ENCODE results near the gene MFRP. TPM values are rescaled to one million over a fixed set of nuclear protein-coding genes. Genes with fewer than 3 reads are reported as not detected.

MFRP gene
- total RNA-seq, 1 donor from 2014 or later, result not detected

- Mint-ChIP-seq H3K27me3 (ENCODE audit: unreplicated experiment) (peaks cover 37% of the 10 kb centered on the region), H3K9me3 (ENCODE audit: unreplicated experiment) (no peaks in the 10 kb centered on the region), H3K4me3 (ENCODE audit: unreplicated experiment) (no peak overlapping the region), H3K36me3 (ENCODE audit: unreplicated experiment) (no peaks in the 10 kb centered on the region), H3K27ac (ENCODE audit: unreplicated experiment) (no peak overlapping the region), H3K4me1 (ENCODE audit: unreplicated experiment) (no peaks in the 10 kb centered on the region)
- TF ChIP-seq CTCF (IDR thresholded peaks at IDR 0.05), result no peak
- no peak for DNase-seq (ENCODE audit: extremely low spot score, unreplicated experiment)
These were observed 737 bp upstream of the MFRP start for GRCh38 chr11:119347242-119347641.

- H3K9me3 Mint-ChIP-seq (ENCODE audit: unreplicated experiment), result no peaks in the 10 kb centered on the region
- peaks cover 28% of the 10 kb centered on the region for H3K27me3 Mint-ChIP-seq (ENCODE audit: unreplicated experiment)
- TF ChIP-seq CTCF (IDR thresholded peaks at IDR 0.05), result no peak
- no peak overlapping the region for H3K4me3 Mint-ChIP-seq (ENCODE audit: unreplicated experiment)
- H3K36me3 Mint-ChIP-seq (ENCODE audit: unreplicated experiment), result no peaks in the 10 kb centered on the region
- H3K4me1 Mint-ChIP-seq (ENCODE audit: unreplicated experiment), result peaks cover 4% of the 10 kb centered on the region
- no peak overlapping the region for H3K27ac Mint-ChIP-seq (ENCODE audit: unreplicated experiment)
- no peak for DNase-seq (ENCODE audit: extremely low spot score, unreplicated experiment)
These were observed 820 bp downstream of the MFRP start for GRCh38 chr11:119345685-119346084.

- Mint-ChIP-seq H3K27me3 (ENCODE audit: unreplicated experiment) (peaks cover 21% of the 10 kb centered on the region), H3K4me1 (ENCODE audit: unreplicated experiment) (peaks cover 5% of the 10 kb centered on the region), H3K4me3 (ENCODE audit: unreplicated experiment) (no peak overlapping the region), H3K9me3 (ENCODE audit: unreplicated experiment) (no peaks in the 10 kb centered on the region), H3K27ac (ENCODE audit: unreplicated experiment) (no peak overlapping the region), H3K36me3 (ENCODE audit: unreplicated experiment) (no peaks in the 10 kb centered on the region)
- no peak for DNase-seq (ENCODE audit: extremely low spot score, unreplicated experiment)
- TF ChIP-seq CTCF (IDR thresholded peaks at IDR 0.05), result no peak
These were observed 2.1 kb downstream of the MFRP start for GRCh38 chr11:119344291-119345010.

GRCh38 chr11:119343726-119344125 lies 2.8 kb downstream of the MFRP start:
- Mint-ChIP-seq H3K4me3 (ENCODE audit: unreplicated experiment) (no peak overlapping the region), H3K4me1 (ENCODE audit: unreplicated experiment) (peaks cover 12% of the 10 kb centered on the region), H3K36me3 (ENCODE audit: unreplicated experiment) (no peaks in the 10 kb centered on the region), H3K9me3 (ENCODE audit: unreplicated experiment) (no peaks in the 10 kb centered on the region), H3K27ac (ENCODE audit: unreplicated experiment) (no peak overlapping the region), H3K27me3 (ENCODE audit: unreplicated experiment) (peaks cover 21% of the 10 kb centered on the region)
- DNase-seq (ENCODE audit: extremely low spot score, unreplicated experiment), result no peak
- no peak for TF ChIP-seq CTCF (IDR thresholded peaks at IDR 0.05)

GRCh38 chr11:119342362-119343130 lies 4.0 kb downstream of the MFRP start:
- no peak for TF ChIP-seq CTCF (IDR thresholded peaks at IDR 0.05)
- Mint-ChIP-seq H3K27ac (ENCODE audit: unreplicated experiment) (no peak overlapping the region), H3K27me3 (ENCODE audit: unreplicated experiment) (peaks cover 17% of the 10 kb centered on the region), H3K9me3 (ENCODE audit: unreplicated experiment) (no peaks in the 10 kb centered on the region), H3K36me3 (ENCODE audit: unreplicated experiment) (no peaks in the 10 kb centered on the region), H3K4me1 (ENCODE audit: unreplicated experiment) (peaks cover 24% of the 10 kb centered on the region), H3K4me3 (ENCODE audit: unreplicated experiment) (no peak overlapping the region)
- DNase-seq (ENCODE audit: extremely low spot score, unreplicated experiment), result no peak
